Left ventricle myocardium inferior (tissue), 1 donor: ENCODE measurements around the gene GMPR2. TPM values are rescaled to one million over a fixed set of nuclear protein-coding genes. Genes with fewer than 3 reads are reported as not detected.

Experiments used
- DNase-seq: peaks from one replicate; pipeline ENCODE4 v3.0.0-alpha.2; 2020
- H3K27ac ChIP-seq: fragments of 200-600 bp; replicated peaks from 2 replicates; pipeline ENCODE4 v1.8.0; 2021
- H3K27me3 ChIP-seq: fragments of 200-600 bp; 2 replicates; pipeline ENCODE4 v1.8.0; 2021; ENCODE audit warnings: low read depth
- H3K36me3 ChIP-seq: fragments of 200-600 bp; 2 replicates; pipeline ENCODE4 v1.8.0; 2021
- H3K4me1 ChIP-seq: fragments of 200-600 bp; 2 replicates; pipeline ENCODE4 v1.8.0; 2021
- H3K4me3 ChIP-seq: fragments of 200-600 bp; 2 replicates; pipeline ENCODE4 v1.8.0; 2021; ENCODE audit warnings: mild to moderate bottlenecking, moderate library complexity
- H3K9me3 ChIP-seq: fragments of 200-600 bp; replicated peaks from 2 replicates; pipeline ENCODE4 v1.8.0; 2021
- intact Hi-C: fragments of 100-400 bp; cut with micrococcal nuclease; formaldehyde crosslinking; loops from one replicate; pipeline ENCODE4 v1.11.0; 2022
- total RNA-seq: library from RNA; stranded (reverse); fragmentation: NEBNext Ultra II Directional; extraction: Animal tissue kit (Norgen Biotek cat#: 25700); gene quantifications from one replicate; pipeline ENCODE4 v1.2.1, GENCODE V29; 2021
- TF ChIP-seq, protein P1 (sequence below): fragments of 200-600 bp; IDR thresholded peaks from 2 replicates; pipeline ENCODE4 v1.8.0; 2021; ENCODE audit warnings: antibody characterized with exemption, mild to moderate bottlenecking, borderline replicate concordance
- donor health status: DM: no; HTN: yes; CAD: no; lungs with severe emphysema.

Gene GMPR2
- total RNA-seq, 1 donor from 2014 or later = 29.7 TPM

DNA sequence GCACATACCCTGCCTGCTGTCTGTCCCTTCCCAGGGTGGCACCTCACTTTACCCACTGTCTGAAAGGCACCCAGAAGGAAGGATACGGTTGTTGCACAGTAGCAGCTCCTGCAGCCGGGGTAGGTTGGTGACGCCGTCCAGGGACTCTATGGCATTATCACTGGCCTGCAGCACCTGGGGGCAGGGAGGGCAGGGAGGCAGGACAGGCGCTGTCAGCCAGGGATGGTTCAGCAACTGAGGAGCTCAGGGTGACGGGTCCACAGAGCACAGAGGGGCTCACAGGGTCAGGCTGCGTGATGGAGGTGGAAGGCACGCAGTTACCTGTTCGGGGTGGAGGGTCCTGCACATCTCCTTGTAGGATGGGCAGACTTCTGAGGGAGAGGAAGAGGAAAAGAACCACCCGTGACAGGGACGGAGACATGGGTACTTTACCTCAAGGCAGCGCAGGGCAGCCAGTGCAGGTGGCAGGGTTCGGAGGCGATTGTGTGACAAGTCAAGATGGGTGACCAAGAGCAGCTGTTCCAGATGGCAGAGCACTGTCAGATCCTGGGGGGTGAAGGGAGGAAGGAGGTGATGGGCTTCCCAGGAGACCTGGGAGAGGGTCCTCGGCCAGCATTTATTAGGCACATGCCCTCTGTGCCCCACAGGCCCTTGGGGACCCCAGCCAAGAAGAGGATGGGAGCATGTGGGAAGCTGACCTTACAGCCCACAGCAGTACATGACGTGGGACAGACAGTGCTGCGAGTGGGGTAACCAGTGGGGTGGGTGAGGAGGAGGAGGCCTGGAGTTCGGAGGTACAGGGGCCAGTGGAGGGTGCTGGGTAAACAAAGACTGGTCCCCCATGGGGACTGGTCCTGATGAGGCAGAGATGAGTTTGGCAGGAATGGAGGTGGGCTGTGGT lies 33.9 kb downstream of the GMPR2 start:
- H3K9me3 ChIP-seq = no peaks in the 10 kb centered on the region
- DNase-seq = no peak
- peaks cover 48% of the 10 kb centered on the region for H3K36me3 ChIP-seq
- no peak overlapping the region for H3K4me3 ChIP-seq
- H3K27me3 ChIP-seq = no peaks in the 10 kb centered on the region
- intact Hi-C loops = no loop called here
- H3K27ac ChIP-seq = no peak overlapping the region
- TF ChIP-seq, protein P1, sequence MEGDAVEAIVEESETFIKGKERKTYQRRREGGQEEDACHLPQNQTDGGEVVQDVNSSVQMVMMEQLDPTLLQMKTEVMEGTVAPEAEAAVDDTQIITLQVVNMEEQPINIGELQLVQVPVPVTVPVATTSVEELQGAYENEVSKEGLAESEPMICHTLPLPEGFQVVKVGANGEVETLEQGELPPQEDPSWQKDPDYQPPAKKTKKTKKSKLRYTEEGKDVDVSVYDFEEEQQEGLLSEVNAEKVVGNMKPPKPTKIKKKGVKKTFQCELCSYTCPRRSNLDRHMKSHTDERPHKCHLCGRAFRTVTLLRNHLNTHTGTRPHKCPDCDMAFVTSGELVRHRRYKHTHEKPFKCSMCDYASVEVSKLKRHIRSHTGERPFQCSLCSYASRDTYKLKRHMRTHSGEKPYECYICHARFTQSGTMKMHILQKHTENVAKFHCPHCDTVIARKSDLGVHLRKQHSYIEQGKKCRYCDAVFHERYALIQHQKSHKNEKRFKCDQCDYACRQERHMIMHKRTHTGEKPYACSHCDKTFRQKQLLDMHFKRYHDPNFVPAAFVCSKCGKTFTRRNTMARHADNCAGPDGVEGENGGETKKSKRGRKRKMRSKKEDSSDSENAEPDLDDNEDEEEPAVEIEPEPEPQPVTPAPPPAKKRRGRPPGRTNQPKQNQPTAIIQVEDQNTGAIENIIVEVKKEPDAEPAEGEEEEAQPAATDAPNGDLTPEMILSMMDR = no peak
- H3K4me1 ChIP-seq = peaks cover 9% of the 10 kb centered on the region

DNA sequence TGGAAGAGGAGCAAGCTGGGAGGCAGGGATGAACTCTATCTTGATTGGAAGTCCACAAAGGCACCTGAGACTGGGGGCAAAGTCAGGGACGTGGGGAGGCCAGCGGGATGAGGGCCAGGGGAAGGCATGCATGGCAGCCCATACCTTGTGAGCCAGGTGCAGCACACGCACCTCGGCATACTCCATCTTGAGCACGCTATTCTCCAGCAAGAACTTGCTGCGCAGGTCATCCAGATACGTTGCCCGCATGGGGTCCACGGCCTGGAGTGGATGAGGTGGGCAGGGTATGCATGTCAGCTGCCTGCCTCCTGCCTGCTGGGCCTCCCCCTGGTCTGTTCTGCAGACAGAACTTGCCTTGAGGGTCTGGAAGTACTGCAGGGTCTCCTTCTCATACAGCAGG lies 34.8 kb downstream of the GMPR2 start:
- intact Hi-C loops = no loop called here
- Histone ChIP-seq H3K27ac (no peak overlapping the region), H3K27me3 (no peaks in the 10 kb centered on the region), H3K4me3 (no peak overlapping the region), H3K36me3 (peaks cover 48% of the 10 kb centered on the region), H3K9me3 (no peaks in the 10 kb centered on the region), H3K4me1 (peaks cover 18% of the 10 kb centered on the region)
- TF ChIP-seq, protein P1 = no peak
- DNase-seq = no peak

DNA sequence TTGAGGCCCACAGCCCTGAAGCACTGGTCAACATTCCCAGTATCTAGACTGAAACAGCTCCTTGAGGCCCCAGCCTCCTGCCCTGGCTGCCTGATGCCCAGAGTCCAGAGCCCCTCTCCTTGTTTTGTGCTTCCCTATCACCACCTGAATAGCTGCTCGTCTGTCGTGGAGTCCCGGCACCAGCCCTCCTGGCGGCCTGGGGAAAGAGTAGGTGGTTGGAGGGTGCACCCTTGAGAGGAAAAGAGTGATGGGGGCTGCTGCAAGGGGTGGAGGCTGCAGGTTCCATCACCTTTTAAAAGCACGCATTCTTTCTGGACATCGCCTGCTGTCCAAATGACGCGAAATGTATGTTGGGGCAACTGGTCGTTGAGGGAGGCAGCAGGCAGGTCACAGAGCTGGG lies 35.5 kb downstream of the GMPR2 start:
- TF ChIP-seq, protein P1 = no peak
- Histone ChIP-seq H3K9me3 (no peaks in the 10 kb centered on the region), H3K36me3 (peaks cover 48% of the 10 kb centered on the region), H3K27me3 (no peaks in the 10 kb centered on the region), H3K4me3 (no peak overlapping the region), H3K27ac (no peak overlapping the region), H3K4me1 (peaks cover 22% of the 10 kb centered on the region)
- intact Hi-C loops = no loop called here
- no peak for DNase-seq

DNA sequence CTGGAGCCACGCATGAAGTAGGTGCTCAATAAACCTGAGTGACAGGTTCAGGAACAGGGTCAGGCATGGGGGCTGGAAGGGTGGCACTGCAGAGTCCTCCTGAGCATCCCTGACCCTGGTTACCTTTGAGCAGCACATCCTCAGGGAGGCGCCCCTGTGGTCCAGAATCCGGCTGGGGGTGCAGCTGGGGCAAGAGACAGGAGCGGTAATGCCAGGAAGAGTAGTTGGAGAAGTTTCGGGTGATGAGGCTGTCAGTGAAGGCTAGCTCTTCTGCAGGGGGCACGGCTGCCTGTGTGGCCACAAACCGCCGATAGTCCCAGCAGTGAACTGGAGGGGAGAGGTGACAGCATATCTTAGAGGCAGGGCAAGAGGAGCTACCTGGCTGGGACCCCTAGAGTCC lies 36.6 kb downstream of the GMPR2 start:
- intact Hi-C loops = no loop called here
- no peak overlapping the region for H3K27ac ChIP-seq
- H3K4me1 ChIP-seq = peaks cover 32% of the 10 kb centered on the region
- no peak for DNase-seq
- no peaks in the 10 kb centered on the region for H3K9me3 ChIP-seq
- no peaks in the 10 kb centered on the region for H3K27me3 ChIP-seq
- H3K36me3 ChIP-seq = peaks cover 48% of the 10 kb centered on the region
- TF ChIP-seq, protein P1 = no peak
- no peak overlapping the region for H3K4me3 ChIP-seq

DNA sequence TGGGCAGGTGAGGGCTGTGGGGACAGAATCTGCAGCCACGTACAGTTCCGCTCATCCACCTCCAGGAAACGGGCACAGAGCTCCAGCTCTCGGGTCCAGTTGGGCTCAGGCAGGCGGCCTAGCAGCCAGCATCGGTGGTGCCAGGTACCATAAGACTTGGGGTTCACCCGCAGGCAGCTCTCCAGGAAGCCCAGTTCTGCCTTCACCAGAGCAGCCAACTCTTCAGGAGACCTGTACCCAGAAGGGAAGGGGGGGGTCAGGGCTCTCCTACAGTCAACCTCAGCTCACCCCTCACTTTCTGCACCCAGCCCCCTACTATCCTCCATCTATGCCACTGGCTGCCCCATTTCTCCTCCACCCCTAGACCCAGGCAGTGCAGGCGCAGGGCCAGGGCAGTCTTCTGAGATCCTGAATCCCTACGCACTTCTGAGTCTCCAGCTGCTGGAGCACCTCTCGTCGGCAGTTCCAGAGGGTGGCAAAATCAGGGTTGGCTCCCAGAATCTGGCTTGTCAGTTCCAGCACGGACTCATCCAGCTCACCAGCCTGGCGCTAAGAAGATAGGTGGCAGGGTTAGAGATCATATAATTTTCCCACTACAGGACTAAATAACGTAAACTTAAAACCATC lies 37.3 kb downstream of the GMPR2 start:
- no peak for DNase-seq
- Histone ChIP-seq H3K9me3 (no peaks in the 10 kb centered on the region), H3K4me1 (peaks cover 35% of the 10 kb centered on the region), H3K27me3 (no peaks in the 10 kb centered on the region), H3K4me3 (no peak overlapping the region), H3K27ac (no peak overlapping the region), H3K36me3 (peaks cover 48% of the 10 kb centered on the region)
- TF ChIP-seq, protein P1 = no peak
- intact Hi-C loops = no loop called here
